ENCODE measurements around the gene TTLL3.

GRCh38 chr3:9861626-9862130 is 51.6 kb downstream of the TTLL3 start:
- TF ChIP-seq EZH2 (IDR thresholded peaks at IDR 0.05; ENCODE audit: low read depth, low read length, severe bottlenecking) (peak; percentile 1), NRF1 (IDR thresholded peaks at IDR 0.05; ENCODE audit: low read depth, low read length) (no peak), CTCF (IDR thresholded peaks at IDR 0.05; ENCODE audit: control extremely low read depth in 1 of 3, insufficient read depth in 1 of 3, low read depth in 1 of 3, low read length in 3 of 3) (no peak)

Measured in H1 (cell line).